ENCODE results near the gene PEDS1. TPM values are rescaled to one million over a fixed set of nuclear protein-coding genes. Genes with fewer than 3 reads are reported as not detected.

PEDS1 gene
- total and polyA plus RNA-seq, 2 of the 8 experiments (the other 6 are each of a cell fraction or from before 2014, with no cell fraction given): 28.9 to 75.9 TPM

- TF ChIP-seq RBBP5 (IDR thresholded peaks at IDR 0.05; ENCODE audit: borderline replicate concordance, low read depth, low read length) (0 out of 2 replicates have a peak, but pooled peaks have one; percentile 57), TAF1 (IDR thresholded peaks at IDR 0.05; ENCODE audit: low read depth, low read length) (peak; percentile 59; the same call in 1 of the 2 replicates), CBX5 (IDR thresholded peaks at IDR 0.05; ENCODE audit: low read depth, low read length) (no peak), RFX5 (IDR thresholded peaks at IDR 0.05; ENCODE audit: borderline replicate concordance, low read depth, low read length) (no peak), MAX (IDR thresholded peaks at IDR 0.05) (0 out of 2 replicates have a peak, but pooled peaks have one; percentile 26), EP300 (IDR thresholded peaks at IDR 0.05; ENCODE audit: borderline replicate concordance in 1 of 2, low read depth in 2 of 2, low read length in 2 of 2) (peak in 1 of 2 experiments; percentile 4; a peak in 1 of 3 replicates), EGR1 (IDR thresholded peaks at IDR 0.05; ENCODE audit: borderline replicate concordance, low read depth, low read length) (0 out of 2 replicates have a peak, but pooled peaks have one; percentile 9), POLR2A (IDR thresholded peaks at IDR 0.05; ENCODE audit: control extremely low read depth in 1 of 2, low read depth in 2 of 2, low read length in 2 of 2) (peak in 1 of 2 experiments; percentile 61; a peak in 1 of 3 replicates), ATF2 (IDR thresholded peaks at IDR 0.05; ENCODE audit: low read length) (0 out of 2 replicates have a peak, but pooled peaks have one; percentile 46)
Observed at GRCh38 chr20:50172347-50173013, 19.0 kb upstream of the PEDS1 start (continued).
